WI38 (cell line): Measurements from ENCODE around the gene ASB6.

Experiments
- H3K4me3 ChIP-seq: 2 replicates; pipeline ENCODE4 v1.5.1; 2011; ENCODE audit warnings: low read depth, mild to moderate bottlenecking, control low read depth, low read length
- TF ChIP-seq, protein P1 (sequence below): IDR thresholded peaks from 2 replicates; pipeline ENCODE4 v1.5.1; 2012; ENCODE audit warnings: low read depth, mild to moderate bottlenecking, control low read depth, low read length

The ASB6 gene

DNA sequence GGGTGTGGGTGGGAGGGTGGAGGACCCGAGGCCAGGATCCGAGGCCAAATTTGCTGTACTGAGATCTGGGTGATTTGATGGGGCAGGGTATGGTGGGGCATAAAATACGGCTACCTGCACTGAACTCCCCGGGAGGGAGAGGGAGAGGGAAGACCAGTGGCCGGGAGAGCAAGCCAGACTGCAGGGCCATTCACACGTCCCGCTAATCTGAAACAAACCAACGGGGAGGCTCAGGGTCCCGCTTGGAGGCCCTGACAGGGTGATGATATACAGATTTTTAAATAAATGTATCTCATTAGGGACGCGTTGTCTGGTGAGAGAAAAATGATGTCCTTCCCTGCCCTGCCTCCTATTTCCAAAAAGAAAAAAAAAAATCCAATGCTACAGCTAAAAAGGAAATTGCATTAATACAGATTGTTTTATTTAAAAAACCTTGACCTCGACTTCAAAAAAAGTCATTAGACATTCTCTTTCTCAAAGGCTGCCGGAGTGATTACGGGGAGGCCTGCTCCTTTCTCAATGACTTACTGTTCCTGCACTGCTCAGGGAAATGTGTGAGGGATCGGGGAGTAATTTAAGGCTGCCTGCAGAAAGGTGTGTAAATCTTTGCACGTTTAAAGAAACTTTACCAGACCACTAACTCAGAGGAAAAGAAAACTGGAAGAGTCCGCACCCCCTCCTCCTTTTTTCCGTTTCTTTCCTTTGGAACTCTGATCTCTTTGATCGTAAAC, 12.0 kb upstream of the ASB6 start:
- TF ChIP-seq, protein P1, sequence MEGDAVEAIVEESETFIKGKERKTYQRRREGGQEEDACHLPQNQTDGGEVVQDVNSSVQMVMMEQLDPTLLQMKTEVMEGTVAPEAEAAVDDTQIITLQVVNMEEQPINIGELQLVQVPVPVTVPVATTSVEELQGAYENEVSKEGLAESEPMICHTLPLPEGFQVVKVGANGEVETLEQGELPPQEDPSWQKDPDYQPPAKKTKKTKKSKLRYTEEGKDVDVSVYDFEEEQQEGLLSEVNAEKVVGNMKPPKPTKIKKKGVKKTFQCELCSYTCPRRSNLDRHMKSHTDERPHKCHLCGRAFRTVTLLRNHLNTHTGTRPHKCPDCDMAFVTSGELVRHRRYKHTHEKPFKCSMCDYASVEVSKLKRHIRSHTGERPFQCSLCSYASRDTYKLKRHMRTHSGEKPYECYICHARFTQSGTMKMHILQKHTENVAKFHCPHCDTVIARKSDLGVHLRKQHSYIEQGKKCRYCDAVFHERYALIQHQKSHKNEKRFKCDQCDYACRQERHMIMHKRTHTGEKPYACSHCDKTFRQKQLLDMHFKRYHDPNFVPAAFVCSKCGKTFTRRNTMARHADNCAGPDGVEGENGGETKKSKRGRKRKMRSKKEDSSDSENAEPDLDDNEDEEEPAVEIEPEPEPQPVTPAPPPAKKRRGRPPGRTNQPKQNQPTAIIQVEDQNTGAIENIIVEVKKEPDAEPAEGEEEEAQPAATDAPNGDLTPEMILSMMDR = no peak
- H3K4me3 ChIP-seq = no peak overlapping the region

DNA sequence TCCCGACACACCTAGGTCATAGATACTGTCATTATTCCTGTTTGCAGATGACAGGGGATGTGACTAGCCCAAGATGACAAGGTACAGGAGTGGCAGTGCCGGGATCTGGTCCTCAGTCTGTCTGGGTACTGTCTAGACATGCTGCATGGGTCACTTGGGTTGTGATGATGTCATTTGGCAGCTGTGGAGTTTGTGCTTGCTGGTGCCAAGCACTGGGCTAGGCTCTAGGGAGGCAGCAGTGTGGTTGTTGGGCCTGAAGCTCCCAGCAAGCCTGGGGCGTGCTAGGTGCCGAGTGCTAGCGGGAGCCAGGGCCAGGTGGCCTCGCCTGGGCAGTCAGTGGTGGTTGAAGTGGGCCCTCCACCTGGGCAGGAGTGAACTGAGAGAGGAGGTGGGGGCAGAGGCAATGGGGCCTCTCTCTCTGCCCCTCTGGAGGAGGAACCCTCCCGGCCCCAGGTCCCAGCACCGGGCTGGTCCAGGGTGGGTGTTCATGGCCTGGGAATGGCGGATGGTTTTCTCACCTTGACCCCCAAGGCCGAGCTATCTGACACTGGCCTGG, 8.8 kb upstream of the ASB6 start:
- TF ChIP-seq, protein P1 = no peak
- H3K4me3 ChIP-seq = no peak overlapping the region

DNA sequence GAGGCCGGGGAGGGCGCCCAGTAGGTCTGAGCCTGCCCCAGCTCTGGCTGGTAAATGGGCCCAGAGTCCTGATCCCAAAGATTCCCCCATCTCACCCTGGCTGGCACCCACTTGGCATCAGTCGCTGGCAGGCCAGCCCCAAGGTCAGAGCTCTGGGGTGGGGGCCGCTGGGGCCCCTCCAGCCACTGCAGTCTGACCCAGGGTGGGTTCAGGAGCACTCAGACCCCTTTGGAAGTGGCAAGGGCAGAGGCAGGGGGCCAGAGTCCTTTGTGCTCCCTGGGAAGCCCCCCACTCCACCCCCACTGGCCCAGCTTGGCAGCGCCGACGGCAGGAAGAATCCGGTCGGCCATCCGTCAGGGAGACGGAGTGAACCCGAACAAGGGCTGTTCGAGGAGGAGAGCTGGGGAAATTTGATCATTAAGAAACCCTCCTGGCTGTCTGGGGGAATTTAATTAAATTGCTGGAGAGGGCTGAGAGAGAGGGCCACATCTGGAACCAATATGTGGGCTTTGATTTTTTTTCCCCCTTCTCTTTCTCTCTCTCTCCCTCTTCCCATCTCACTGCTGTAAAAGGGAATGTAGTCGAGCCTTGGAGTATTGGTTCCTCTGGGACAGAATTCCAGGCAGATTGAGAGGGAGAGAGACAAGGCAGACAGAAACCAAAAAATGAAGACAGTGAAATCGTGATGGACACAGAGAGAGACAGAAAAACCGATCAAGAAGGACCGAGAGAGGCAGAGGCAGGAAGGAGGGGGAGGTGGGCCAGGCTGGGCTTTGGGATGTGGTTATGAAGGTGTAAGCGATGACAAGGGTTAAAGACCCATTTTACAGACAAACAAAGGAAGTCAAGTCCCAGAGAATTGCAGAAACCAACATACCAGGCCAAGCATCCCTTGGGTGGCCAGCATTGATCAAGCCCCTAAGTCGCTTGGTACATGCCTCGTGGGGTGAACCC, 8.1 kb upstream of the ASB6 start:
- no peak overlapping the region for H3K4me3 ChIP-seq
- TF ChIP-seq, protein P1 = no peak

DNA sequence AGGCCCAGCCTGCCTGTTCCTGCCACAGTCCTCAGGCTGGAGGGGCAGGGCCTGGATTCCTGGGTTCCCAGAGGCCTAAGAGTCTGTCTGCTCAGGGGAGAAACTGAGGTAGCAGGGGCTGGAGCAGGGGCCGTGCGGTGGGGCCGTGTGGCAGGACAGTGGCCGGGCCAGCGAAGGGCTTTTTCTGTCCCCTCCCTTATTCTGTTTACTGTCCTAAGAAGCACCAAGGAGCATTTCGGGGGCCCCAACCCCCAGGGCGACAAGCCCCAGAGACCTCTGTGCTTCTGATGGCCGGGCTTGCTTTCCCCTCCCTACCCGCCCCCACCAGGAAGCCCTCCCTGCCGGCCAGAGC, 6.8 kb upstream of the ASB6 start:
- TF ChIP-seq, protein P1 = no peak
- H3K4me3 ChIP-seq = no peak overlapping the region

DNA sequence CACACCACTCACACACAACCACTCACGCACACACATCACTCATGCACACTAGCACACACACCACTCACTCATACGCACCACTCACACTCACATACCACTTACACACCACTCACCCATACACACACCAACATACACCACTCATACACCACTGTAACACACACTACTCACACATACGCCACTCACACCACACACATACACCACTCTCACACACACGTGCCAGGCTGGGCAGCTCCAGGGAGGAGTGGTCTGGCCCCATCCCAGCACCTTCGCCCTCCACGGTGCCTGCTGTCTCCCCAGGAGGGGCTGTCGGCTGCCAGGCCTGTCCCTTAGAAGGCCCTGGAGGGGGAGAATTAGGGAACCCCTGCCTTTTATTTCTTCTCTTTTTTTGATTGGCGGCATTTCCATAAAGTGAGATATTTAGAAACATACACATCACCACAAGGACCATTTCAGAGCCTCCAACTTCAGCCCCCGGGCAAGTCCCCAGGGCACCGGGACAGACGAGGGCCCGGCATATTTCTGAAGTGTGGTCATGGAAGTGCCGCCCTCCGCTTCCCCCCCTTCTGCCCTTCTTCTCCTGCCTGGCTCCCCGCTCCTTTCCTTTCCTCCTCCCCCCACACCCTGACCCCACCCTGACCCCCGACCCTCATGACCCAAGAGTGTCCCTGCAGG, 6.3 kb upstream of the ASB6 start:
- no peak overlapping the region for H3K4me3 ChIP-seq
- TF ChIP-seq, protein P1 = no peak

DNA sequence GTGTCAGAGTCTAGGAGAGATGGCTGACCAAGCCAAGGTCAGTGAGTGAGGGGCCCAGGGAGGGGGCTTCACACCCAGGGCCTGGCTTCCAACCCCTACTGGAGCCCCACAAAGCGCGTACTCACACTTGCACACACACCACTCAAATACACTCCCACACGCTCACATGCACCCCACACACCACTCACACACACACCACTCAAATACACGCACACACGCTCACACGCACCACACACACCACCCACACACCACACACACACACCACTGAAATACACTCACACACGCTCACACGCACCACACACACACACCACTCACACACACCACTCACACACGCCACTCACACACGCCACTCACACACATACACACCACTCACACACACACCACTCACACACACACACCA, 5.7 kb upstream of the ASB6 start:
- TF ChIP-seq, protein P1 = no peak
- H3K4me3 ChIP-seq = no peak overlapping the region

DNA sequence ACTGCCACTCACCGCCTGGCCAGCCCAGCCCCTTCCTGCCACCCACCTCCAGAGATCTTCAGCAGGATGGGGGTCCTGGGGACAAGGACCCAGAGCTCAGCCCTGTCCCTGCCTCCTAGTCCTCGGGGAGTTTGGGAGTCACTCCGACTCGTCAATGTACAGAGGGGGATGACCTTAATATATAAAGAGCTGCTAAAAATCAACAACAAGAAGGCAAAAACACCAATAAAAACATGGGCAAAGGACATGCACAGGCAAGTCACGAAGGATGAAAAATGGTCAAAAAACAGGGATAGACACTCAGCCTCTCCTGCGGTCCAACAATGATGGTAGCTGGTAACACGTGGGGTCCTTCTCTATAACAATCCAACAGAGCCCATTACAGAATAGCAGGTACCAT, 4.7 kb upstream of the ASB6 start:
- TF ChIP-seq, protein P1 = no peak
- no peak overlapping the region for H3K4me3 ChIP-seq
